Gastroesophageal sphincter (tissue), 4 donors: ENCODE results near the gene NUP43. TPM values are rescaled to one million over a fixed set of nuclear protein-coding genes. Genes with fewer than 3 reads are reported as not detected.

Experiments used
- ATAC-seq: fragments of 150-250 bp; one replicate; pipeline ENCODE4 v1.9.1; 2016; ENCODE audit warnings: mild to moderate bottlenecking, moderate library complexity
- H3K27ac ChIP-seq, 4 donors: fragments of 200-600 bp; sonication (generic) in 3 of 4; 1 replicate in 3 of 4; 2 replicates in 1 of 4; pipeline ENCODE4 v1.5.1; 2016 to 2019
- H3K27me3 ChIP-seq: fragments of 200-600 bp; sonication (generic); one replicate; pipeline ENCODE4 v1.5.1; 2019
- H3K36me3 ChIP-seq, 2 donors: fragments of 200-600 bp; sonication (generic); one replicate each; pipeline ENCODE4 v1.5.1; 2019; ENCODE audit warnings: control low read depth in 1 of 2
- H3K4me1 ChIP-seq, 3 donors: fragments of 200-600 bp; sonication (generic); 1 replicate in 2 of 3; 2 replicates in 1 of 3; pipeline ENCODE4 v1.5.1; 2016 to 2019; ENCODE audit warnings: control low read depth in 2 of 3
- H3K4me3 ChIP-seq, 2 donors: fragments of 200-600 bp; sonication (generic); one replicate each; pipeline ENCODE4 v1.5.1; 2019; ENCODE audit warnings: mild to moderate bottlenecking in 1 of 2, moderate library complexity in 1 of 2
- H3K9me3 ChIP-seq, 3 donors: fragments of 200-600 bp; sonication (generic); one replicate each; pipeline ENCODE4 v1.5.1; 2017 to 2019; ENCODE audit warnings: control low read depth in 2 of 3
- EP300 ChIP-seq: sonication (generic); formaldehyde crosslinking; IDR thresholded peaks from one replicate; pipeline ENCODE4 v1.6.1; 2017; ENCODE audit warnings: antibody characterized with exemption, mild to moderate bottlenecking
- POLR2A ChIP-seq, 2 donors: fragments of 450-650 bp; IDR thresholded peaks; one replicate each; pipeline ENCODE4 v1.6.1; 2017; ENCODE audit warnings: antibody characterized with exemption in 2 of 2, mild to moderate bottlenecking in 2 of 2, moderate library complexity in 1 of 2
- POLR2AphosphoS5 ChIP-seq: sonication (generic); formaldehyde crosslinking; IDR thresholded peaks from one replicate; pipeline ENCODE4 v1.6.1; 2017; ENCODE audit warnings: antibody characterized with exemption
- WGBS, 2 donors: methylation state at CpG; one replicate each; pipeline ENCODE4 v1.1.5; 2018; ENCODE audit warnings: low coverage in 1 of 2; 5-methylcytosine and 5-hydroxymethylcytosine counted together
- total RNA-seq, 4 donors: library from RNA; depleted of rRNA; stranded (reverse); fragments of >200 nt; gene quantifications; one replicate each; pipeline ENCODE4 v1.1.0, GENCODE V29; 2016
- TF ChIP-seq, protein P1 (sequence below), 4 experiments: fragments of 200-600 bp in 2 of 4; fragments of 450-650 bp in 2 of 4; sonication (generic) in 1 of 4; IDR thresholded peaks; one replicate each; pipeline ENCODE4 v1.5.1; 2017 to 2019; ENCODE audit warnings: antibody characterized with exemption in 4 of 4, mild to moderate bottlenecking in 2 of 4, moderate library complexity in 2 of 4

Gene NUP43
- total RNA-seq, 4 donors from 2014 or later = 15.0 to 29.4 (median 19.3) TPM

DNA sequence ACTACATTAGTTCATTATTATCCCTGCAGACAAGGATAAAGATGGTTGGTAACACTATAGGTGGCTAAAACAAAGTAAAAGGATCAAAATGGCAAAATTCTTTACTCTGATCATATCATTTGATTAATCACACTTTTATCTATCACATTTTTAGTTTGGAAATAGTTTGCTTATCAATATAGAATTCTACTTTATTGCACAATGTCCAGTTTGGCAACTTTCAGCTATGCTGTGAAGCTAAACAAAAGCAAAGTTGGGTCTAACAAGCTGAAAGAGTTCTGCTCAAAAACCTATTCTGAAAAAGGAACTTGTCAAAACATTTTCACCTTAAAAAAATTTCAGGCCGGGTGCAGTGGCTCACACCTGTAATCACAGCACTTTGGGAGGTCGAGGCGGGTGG is 20.5 kb downstream of the NUP43 start:
- H3K27me3 ChIP-seq = no peaks in the 10 kb centered on the region
- peaks cover 0 to 6% (median 0%) of the 10 kb centered on the region in 3 donors for H3K4me1 ChIP-seq
- no peaks in the 10 kb centered on the region for H3K9me3 ChIP-seq
- peaks cover 0 to 72% of the 10 kb centered on the region in 2 donors for H3K36me3 ChIP-seq
- no peak overlapping the region for H3K4me3 ChIP-seq
- no peak overlapping the region for H3K27ac ChIP-seq
- WGBS, 2 donors = 95% methylated on average over 3 of the region's 3 CpGs; no CpG with 5 or more reads in 1 of the 2 donors
- no peak for ATAC-seq
- TF ChIP-seq POLR2AphosphoS5 (no peak), EP300 (no peak), POLR2A (IDR thresholded peaks at IDR 0.05) (no peak)

DNA sequence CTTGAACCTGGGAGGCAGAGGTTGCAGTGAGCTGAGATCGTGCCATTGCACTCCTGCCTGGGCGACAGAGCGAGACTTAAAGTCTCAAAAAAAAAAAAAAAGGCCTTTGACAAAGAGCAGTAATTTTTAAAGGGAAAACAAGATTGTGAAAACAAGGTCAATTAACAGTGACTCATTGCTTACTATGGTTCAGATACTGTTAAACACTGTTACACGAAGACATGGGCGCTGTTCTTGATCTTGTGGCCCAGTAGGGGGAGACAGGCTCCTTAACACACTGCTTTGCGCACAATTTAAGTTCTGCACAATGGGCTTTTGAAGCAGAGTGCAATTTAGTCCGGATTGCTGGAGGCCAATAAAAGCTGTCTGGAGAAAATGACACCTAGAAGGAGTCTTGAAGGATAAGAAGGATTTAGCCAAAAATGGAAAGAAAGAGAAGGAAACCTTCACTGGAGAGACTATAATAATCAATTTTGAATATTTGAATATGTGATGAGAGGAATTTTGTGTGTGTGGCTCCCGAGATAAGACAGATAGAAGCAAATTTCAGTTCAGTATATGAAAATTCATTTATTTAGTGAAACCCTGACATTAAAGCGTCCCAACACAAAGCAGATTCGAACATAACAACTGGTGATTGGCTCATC is 22.4 kb downstream of the NUP43 start:
- Histone ChIP-seq H3K36me3 (peaks cover 0 to 53% of the 10 kb centered on the region in 2 donors), H3K4me1 (peaks cover 0 to 7% (median 0%) of the 10 kb centered on the region in 3 donors), H3K27ac (no peak overlapping the region), H3K4me3 (no peak overlapping the region), H3K9me3 (no peaks in the 10 kb centered on the region), H3K27me3 (no peaks in the 10 kb centered on the region)
- ATAC-seq = peak; percentile 67
- 51 to 59% methylated on average over 7 to 10 of the region's 10 CpGs for WGBS, 2 donors
- TF ChIP-seq, protein P1, sequence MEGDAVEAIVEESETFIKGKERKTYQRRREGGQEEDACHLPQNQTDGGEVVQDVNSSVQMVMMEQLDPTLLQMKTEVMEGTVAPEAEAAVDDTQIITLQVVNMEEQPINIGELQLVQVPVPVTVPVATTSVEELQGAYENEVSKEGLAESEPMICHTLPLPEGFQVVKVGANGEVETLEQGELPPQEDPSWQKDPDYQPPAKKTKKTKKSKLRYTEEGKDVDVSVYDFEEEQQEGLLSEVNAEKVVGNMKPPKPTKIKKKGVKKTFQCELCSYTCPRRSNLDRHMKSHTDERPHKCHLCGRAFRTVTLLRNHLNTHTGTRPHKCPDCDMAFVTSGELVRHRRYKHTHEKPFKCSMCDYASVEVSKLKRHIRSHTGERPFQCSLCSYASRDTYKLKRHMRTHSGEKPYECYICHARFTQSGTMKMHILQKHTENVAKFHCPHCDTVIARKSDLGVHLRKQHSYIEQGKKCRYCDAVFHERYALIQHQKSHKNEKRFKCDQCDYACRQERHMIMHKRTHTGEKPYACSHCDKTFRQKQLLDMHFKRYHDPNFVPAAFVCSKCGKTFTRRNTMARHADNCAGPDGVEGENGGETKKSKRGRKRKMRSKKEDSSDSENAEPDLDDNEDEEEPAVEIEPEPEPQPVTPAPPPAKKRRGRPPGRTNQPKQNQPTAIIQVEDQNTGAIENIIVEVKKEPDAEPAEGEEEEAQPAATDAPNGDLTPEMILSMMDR (IDR thresholded peaks at IDR 0.05) = peak; percentile 41 to 63 (median 56)
- no peak for TF ChIP-seq POLR2A (IDR thresholded peaks at IDR 0.05)

DNA sequence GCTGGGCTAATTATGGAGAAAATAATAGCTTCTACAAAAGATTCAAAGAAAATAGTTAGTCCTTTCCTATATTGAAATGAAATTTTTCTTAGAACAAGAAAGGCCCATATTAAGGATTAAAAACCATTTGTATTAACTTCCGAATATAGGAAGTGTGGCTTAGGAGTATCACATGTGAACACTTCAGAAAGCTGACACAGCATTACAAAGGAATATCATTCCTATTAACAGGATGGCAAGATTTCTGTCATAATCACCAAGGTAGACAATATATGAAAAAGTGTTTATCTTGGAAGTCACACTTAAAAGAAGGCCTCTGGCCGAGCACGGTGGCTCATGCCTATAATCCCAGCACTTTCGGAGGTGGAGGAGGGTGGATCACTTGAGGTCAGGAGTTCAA is 23.1 kb downstream of the NUP43 start:
- ATAC-seq = no peak

GRCh38 chr6:149719531-149719930 is 26.8 kb downstream of the NUP43 start:
- TF ChIP-seq POLR2AphosphoS5 = no peak
- TF ChIP-seq POLR2A (IDR thresholded peaks at IDR 0.05) = no peak
- TF ChIP-seq, protein P1 (IDR thresholded peaks at IDR 0.05) = no peak
- no peak for TF ChIP-seq EP300
- 89 to 100% methylated on average over 3 of the region's 3 CpGs for WGBS, 2 donors
- ATAC-seq = no peak

More for the DNA sequence above, 23.1 kb downstream of the NUP43 start:
- Histone ChIP-seq H3K36me3 (peaks cover 0 to 47% of the 10 kb centered on the region in 2 donors), H3K9me3 (no peaks in the 10 kb centered on the region), H3K4me3 (no peak overlapping the region), H3K4me1 (peaks cover 0 to 12% (median 0%) of the 10 kb centered on the region in 3 donors), H3K27ac (no peak overlapping the region), H3K27me3 (no peaks in the 10 kb centered on the region)
- WGBS, 2 donors = 76 to 84% methylated on average over 4 of the region's 4 CpGs
- TF ChIP-seq POLR2AphosphoS5 (no peak), EP300 (no peak), POLR2A (IDR thresholded peaks at IDR 0.05) (no peak)
- TF ChIP-seq, protein P1 (IDR thresholded peaks at IDR 0.05) = no peak

DNA sequence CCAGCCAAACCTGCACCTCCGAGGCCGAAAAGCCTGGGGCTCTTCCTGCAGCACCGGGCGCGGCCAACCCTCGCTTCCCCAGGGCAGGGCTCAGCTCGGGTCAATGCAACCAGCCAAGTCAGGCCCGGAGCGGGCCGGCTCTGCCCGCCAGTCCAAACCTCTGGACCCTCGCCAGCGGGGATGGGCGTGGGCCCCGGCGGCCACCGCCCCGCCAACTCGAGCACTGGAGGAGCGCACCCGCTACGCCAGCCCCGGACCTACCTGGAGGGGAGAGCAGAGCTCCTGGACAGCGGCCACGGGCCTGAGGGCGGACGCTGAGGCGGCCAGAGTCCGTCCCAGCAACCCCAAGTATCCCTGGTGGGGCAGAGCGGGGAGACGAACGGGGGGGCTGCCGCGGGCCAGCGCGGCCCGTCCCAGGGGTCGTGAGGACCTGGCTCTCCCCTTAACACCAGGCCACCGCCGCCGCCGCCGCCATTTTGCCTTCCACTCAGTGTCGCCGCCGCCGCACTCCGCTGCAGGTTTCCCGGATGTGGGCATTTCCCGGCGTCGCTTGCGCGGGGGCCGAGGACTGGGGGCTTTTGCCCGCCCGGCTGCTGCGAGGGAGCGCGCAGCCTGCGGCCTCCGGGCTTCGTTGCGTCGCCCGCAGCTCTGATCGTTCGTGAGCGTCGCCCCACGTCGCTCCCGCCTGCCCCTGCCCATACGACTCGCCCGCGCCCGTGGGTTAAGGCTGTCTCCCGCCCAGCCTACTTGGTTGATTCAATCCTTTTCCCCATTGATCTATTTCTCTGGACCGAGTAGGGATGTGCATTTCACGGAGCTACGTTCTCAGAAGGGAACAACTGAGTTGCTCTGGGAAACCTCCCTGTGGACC is 28.5 kb downstream of the NUP43 start, which contains the start of gene LATS1:
TSS of gene LATS1 (minus strand) at position 514 of the 871 bp plus-strand sequence. CDS start 15,975 bp downstream, outside the sequence.
- Histone ChIP-seq H3K4me3 (peak within 1 kb of the TSS; percentile 70 to 98), H3K27me3 (no peaks in the 10 kb centered on the region), H3K36me3 (peaks cover 0 to 3% of the 10 kb centered on the region in 2 donors), H3K9me3 (no peaks in the 10 kb centered on the region), H3K27ac (peak within 1 kb of the TSS; percentile 95 to 100 (median 98)), H3K4me1 (peaks cover 5 to 49% (median 7%) of the 10 kb centered on the region in 3 donors)
- ATAC-seq = peak; percentile 95
- WGBS, 2 donors = 0% methylated on average over 3 of the region's 82 CpGs
- peak; percentile 89 to 94 for TF ChIP-seq POLR2A (IDR thresholded peaks at IDR 0.05)
- TF ChIP-seq POLR2AphosphoS5 = peak; percentile 77
- TF ChIP-seq EP300 = no peak
- TF ChIP-seq, protein P1 (IDR thresholded peaks at IDR 0.05) = peak in 2 of 4 experiments; percentile 2 to 37

More at GRCh38 chr6:149719531-149719930, 26.8 kb downstream of the NUP43 start:
- Histone ChIP-seq H3K4me3 (no peak overlapping the region), H3K9me3 (no peaks in the 10 kb centered on the region), H3K27ac (no peak overlapping the region), H3K27me3 (no peaks in the 10 kb centered on the region), H3K36me3 (peaks cover 0 to 10% of the 10 kb centered on the region in 2 donors), H3K4me1 (peaks cover 5 to 38% (median 7%) of the 10 kb centered on the region in 3 donors)
